A375 (cell line): Measurements from ENCODE around the gene ZNF492. TPM values are rescaled to one million over a fixed set of nuclear protein-coding genes. Genes with fewer than 3 reads are reported as not detected.

Experiments
- small RNA-seq: library from RNA; depleted of rRNA; stranded (forward); fragments of <200 nt; gene quantifications from one replicate; pipeline ENCODE3, GENCODE V24; 2014
- total RNA-seq: library from RNA; depleted of rRNA; stranded (reverse); fragments of >200 nt; shearing (Covaris generic); gene quantifications from 2 replicates; pipeline ENCODE4 v1.2.3, GENCODE V29; 2014; rRNA removed

ZNF492 gene
- total RNA-seq = 4.8 and 5.3 TPM in 2 replicates

DNA sequence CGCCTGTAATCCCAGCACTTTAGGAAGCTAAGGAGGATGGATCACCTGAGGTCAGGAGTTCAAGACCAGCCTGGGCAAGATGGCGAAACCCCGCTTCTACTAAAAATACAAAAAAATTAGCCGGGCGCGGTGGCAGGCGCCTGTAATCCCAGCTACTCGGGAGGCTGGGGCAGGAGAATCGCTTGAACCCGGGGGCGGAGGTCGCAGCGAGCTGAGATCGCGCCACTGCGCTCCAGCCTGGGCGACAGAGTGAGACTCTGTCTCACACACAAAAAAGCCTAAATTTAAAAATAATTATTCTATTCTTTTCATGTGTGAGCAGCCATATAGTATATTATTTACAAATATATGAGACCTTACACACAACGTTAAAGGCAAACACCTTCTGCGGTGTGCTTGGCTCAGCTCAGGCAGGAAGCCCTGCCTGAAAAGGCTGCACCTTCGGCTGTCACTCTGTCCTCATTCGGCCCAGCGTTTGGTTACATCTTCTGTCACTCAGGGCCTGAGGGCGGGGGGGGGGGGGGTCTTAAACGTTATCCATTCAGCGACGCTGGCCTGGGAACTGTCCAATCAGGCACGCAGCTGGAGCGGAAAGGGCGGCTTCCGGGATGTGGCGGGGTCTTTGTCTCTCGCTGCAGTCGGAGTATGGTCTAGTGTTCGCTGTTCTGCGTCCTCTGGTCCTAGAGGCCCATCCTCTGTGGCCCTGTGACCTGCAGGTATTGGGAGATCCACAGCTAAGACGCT lies at the start of gene ZNF492:
ZNF492 (plus strand) TSS at position 619 of the 744 bp plus-strand sequence. CDS start 19,076 bp downstream, outside the sequence.

Small RNA genes lying within 50 kb of the gene (small RNA-seq; reads per million reads assigned to genes)
- not detected for gene AC011467.2

Other genes with a start within 250 kb of the ZNF492 start
- 7.4 and 7.8 TPM in 2 replicates for gene ZNF98, start 212.0 kb upstream of the ZNF492 start, total RNA-seq
- 0.03 TPM in 1 of 2 replicates, not detected in the other for gene ZNF99, start 149.8 kb downstream of the ZNF492 start, total RNA-seq
- 0.29 and 0.45 TPM in 2 replicates for gene ZNF723, start 198.0 kb downstream of the ZNF492 start, total RNA-seq